HCT116 (cell line): ENCODE results near the gene TOP1.

Experiments
- CEBPB ChIP-seq: IDR thresholded peaks from 2 replicates; pipeline ENCODE4 v1.6.1; 2012; ENCODE audit warnings: low read depth
- EZH2 ChIP-seq: fragments of 200-600 bp; sonication (generic); IDR thresholded peaks from 2 replicates; pipeline ENCODE4 v1.6.1; 2017; ENCODE audit warnings: antibody characterized with exemption, mixed run types
- EZH2phosphoT487 ChIP-seq: fragments of 200-600 bp; IDR thresholded peaks from 2 replicates; pipeline ENCODE4 v1.6.1; 2018; ENCODE audit warnings: antibody characterized with exemption, borderline replicate concordance
- MAX ChIP-seq: IDR thresholded peaks from 2 replicates; pipeline ENCODE4 v1.6.1; 2012
- POLR2A ChIP-seq: IDR thresholded peaks from 2 replicates; pipeline ENCODE4 v1.7.0; 2011; ENCODE audit warnings: borderline replicate concordance; ENCODE audit not compliant: insufficient read depth, insufficient read length; ENCODE audit errors: extremely low read depth
- REST ChIP-seq: IDR thresholded peaks from 2 replicates; pipeline ENCODE4 v1.6.1; 2012; ENCODE audit warnings: low read depth
- SIN3A ChIP-seq: IDR thresholded peaks from 2 replicates; pipeline ENCODE4 v1.6.1; 2012; ENCODE audit warnings: low read depth
- SP1 ChIP-seq: IDR thresholded peaks from 2 replicates; pipeline ENCODE4 v1.6.1; 2012; ENCODE audit warnings: low read depth
- SRF ChIP-seq: IDR thresholded peaks from 2 replicates; pipeline ENCODE4 v1.6.1; 2012; ENCODE audit warnings: low read depth
- ZFX ChIP-seq: fragments of 450-650 bp; IDR thresholded peaks from 2 replicates; pipeline ENCODE4 v1.6.1; 2017
- TF ChIP-seq, protein P1 (sequence below): IDR thresholded peaks from 2 replicates; pipeline ENCODE4 v1.6.1; 2012
- TF ChIP-seq, protein P2 (sequence below), 3 experiments: fragments of 200-600 bp in 1 of 3; sonication (generic) in 1 of 3; IDR thresholded peaks in 2 of 3; conservative IDR thresholded peaks in 1 of 3; 2 replicates each; pipeline ENCODE4 v1.5.1; 2012 to 2017; ENCODE audit warnings: low read depth in 2 of 3, low read length in 2 of 3, antibody characterized with exemption in 1 of 3, borderline replicate concordance in 1 of 3, control low read depth in 1 of 3, mild to moderate bottlenecking in 1 of 3, mixed read lengths in 1 of 3, mixed run types in 1 of 3, moderate library complexity in 1 of 3; ENCODE audit not compliant: insufficient read depth in 1 of 3

DNA sequence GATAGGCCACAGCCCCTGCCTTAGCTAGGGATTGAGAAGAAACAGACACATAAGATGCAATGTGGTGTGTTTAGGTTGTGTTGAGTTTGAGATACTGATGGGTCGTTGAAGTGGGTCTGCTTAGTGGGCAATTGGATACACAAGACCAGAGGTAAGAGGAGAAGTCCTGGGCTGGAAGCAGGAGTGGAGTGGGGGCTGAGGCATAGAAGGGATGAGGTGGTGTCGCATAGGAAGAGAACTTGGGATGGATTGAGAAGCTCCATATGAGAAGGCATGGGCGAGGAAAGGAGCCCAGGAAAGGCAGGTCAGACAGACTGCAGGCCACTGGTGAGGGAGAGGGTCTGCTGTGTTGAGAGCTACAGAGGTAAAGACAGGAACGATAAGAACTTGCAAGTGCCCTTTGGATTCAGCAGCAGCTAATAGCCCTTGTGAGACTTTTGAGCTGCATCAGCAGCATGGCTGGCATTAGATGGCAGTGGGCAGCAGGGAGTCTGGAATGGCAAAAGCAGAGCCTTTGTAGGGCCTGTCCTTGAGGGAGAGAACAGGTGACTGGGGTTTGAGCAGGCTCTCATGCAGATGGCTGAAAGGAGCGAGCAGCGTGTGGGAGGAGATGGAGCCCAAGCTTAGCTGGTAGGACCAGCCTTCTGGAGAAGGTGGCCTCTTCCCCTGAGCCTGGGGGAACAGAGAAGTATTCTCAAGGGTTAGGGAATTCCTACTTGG, 141.9 kb downstream of the TOP1 start:
- TF ChIP-seq, protein P1, sequence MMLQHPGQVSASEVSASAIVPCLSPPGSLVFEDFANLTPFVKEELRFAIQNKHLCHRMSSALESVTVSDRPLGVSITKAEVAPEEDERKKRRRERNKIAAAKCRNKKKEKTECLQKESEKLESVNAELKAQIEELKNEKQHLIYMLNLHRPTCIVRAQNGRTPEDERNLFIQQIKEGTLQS = no peak
- TF ChIP-seq ZFX (no peak), EZH2phosphoT487 (no peak), SP1 (no peak), POLR2A (no peak), CEBPB (no peak), MAX (no peak), SIN3A (no peak), EZH2 (no peak), SRF (no peak), REST (no peak)
- TF ChIP-seq, protein P2, sequence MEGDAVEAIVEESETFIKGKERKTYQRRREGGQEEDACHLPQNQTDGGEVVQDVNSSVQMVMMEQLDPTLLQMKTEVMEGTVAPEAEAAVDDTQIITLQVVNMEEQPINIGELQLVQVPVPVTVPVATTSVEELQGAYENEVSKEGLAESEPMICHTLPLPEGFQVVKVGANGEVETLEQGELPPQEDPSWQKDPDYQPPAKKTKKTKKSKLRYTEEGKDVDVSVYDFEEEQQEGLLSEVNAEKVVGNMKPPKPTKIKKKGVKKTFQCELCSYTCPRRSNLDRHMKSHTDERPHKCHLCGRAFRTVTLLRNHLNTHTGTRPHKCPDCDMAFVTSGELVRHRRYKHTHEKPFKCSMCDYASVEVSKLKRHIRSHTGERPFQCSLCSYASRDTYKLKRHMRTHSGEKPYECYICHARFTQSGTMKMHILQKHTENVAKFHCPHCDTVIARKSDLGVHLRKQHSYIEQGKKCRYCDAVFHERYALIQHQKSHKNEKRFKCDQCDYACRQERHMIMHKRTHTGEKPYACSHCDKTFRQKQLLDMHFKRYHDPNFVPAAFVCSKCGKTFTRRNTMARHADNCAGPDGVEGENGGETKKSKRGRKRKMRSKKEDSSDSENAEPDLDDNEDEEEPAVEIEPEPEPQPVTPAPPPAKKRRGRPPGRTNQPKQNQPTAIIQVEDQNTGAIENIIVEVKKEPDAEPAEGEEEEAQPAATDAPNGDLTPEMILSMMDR (IDR thresholded peaks at IDR 0.05 in 2 of 3, conservative IDR thresholded peaks at IDR 0.05 in 1 of 3; ENCODE audit: borderline replicate concordance in 1 of 3, insufficient read depth in 1 of 3, low read depth in 2 of 3, low read length in 2 of 3) = no peak
